OCI-LY1 (cell line): ENCODE results near the gene LAYN.

Experiments
- H2AFZ ChIP-seq: fragments of 200-600 bp; sonication (generic), shearing (Covaris generic); 2 replicates; pipeline ENCODE4 v1.6.0; 2014; ENCODE audit warnings: antibody characterized with exemption, mild to moderate bottlenecking, low read length
- H3F3A ChIP-seq: fragments of 200-600 bp; sonication (generic), shearing (Covaris generic); 2 replicates; pipeline ENCODE4 v1.6.0; 2014; ENCODE audit warnings: mild to moderate bottlenecking, antibody characterized with exemption, low read length, moderate library complexity; ENCODE audit not compliant: insufficient read depth
- H3K27ac ChIP-seq: fragments of 200-600 bp; sonication (generic); 2 replicates; pipeline ENCODE4 v1.5.1; 2014; ENCODE audit warnings: low read length, mixed run types, mild to moderate bottlenecking, low read depth; ENCODE audit not compliant: poor library complexity, severe bottlenecking
- H3K27me3 ChIP-seq: fragments of 200-600 bp; sonication (generic); 2 replicates; pipeline ENCODE4 v1.6.0; 2014; ENCODE audit warnings: antibody characterized with exemption, mild to moderate bottlenecking, low read length, moderate library complexity; ENCODE audit not compliant: insufficient read depth
- H3K36me3 ChIP-seq: fragments of 200-600 bp; sonication (generic); 2 replicates; pipeline ENCODE4 v1.6.1; 2014; ENCODE audit warnings: mild to moderate bottlenecking, antibody characterized with exemption, low read length, moderate library complexity, mixed read lengths; ENCODE audit not compliant: insufficient read depth
- H3K4me1 ChIP-seq: fragments of 200-600 bp; sonication (generic); 2 replicates; pipeline ENCODE4 v1.5.1; 2014; ENCODE audit warnings: mild to moderate bottlenecking, low read length, moderate library complexity; ENCODE audit not compliant: insufficient read depth, severe bottlenecking
- H3K4me2 ChIP-seq: fragments of 200-600 bp; sonication (generic), shearing (Covaris generic); 2 replicates; pipeline ENCODE4 v1.6.1; 2014; ENCODE audit warnings: low read length
- H3K4me3 ChIP-seq: fragments of 200-600 bp; sonication (generic); 2 replicates; pipeline ENCODE4 v1.5.1; 2014; ENCODE audit warnings: low read length, low read depth, mild to moderate bottlenecking, mixed read lengths; ENCODE audit not compliant: poor library complexity, severe bottlenecking
- H3K79me2 ChIP-seq: fragments of 200-600 bp; shearing (Covaris generic); 2 replicates; pipeline ENCODE4 v1.6.1; 2016; ENCODE audit warnings: mixed run types, low read length, mixed read lengths; ENCODE audit not compliant: insufficient read depth
- H3K9ac ChIP-seq: fragments of 200-600 bp; sonication (generic), shearing (Covaris generic); 2 replicates; pipeline ENCODE4 v1.6.1; 2014; ENCODE audit warnings: mild to moderate bottlenecking, low read length, mixed read lengths
- H3K9me2 ChIP-seq: fragments of 200-600 bp; sonication (generic), shearing (Covaris generic); 2 replicates; pipeline ENCODE4 v1.6.1; 2014; ENCODE audit warnings: low read depth, mild to moderate bottlenecking, low read length, mixed read lengths
- H3K9me3 ChIP-seq: fragments of 200-600 bp; shearing (Covaris generic); 2 replicates; pipeline ENCODE4 v1.6.1; 2014; ENCODE audit warnings: low read length, mixed read lengths
- H4K20me1 ChIP-seq: fragments of 200-600 bp; sonication (generic), shearing (Covaris generic); 2 replicates; pipeline ENCODE4 v1.6.0; 2016; ENCODE audit warnings: mild to moderate bottlenecking, low read length; ENCODE audit not compliant: insufficient read depth
- EZH2 ChIP-seq: fragments of 200-600 bp; sonication (generic), shearing (Covaris generic); IDR thresholded peaks from 2 replicates; pipeline ENCODE4 v1.8.0; 2017; ENCODE audit warnings: borderline replicate concordance, mixed run types, mild to moderate bottlenecking, antibody characterized with exemption, low read length, moderate library complexity, mixed read lengths
- TF ChIP-seq, protein P1 (sequence below): fragments of 200-600 bp; sonication (generic), shearing (Covaris generic); IDR thresholded peaks from 2 replicates; pipeline ENCODE4 v1.5.1; 2017; ENCODE audit warnings: mild to moderate bottlenecking, antibody characterized with exemption, low read length, moderate library complexity, mixed read lengths

The LAYN gene

DNA sequence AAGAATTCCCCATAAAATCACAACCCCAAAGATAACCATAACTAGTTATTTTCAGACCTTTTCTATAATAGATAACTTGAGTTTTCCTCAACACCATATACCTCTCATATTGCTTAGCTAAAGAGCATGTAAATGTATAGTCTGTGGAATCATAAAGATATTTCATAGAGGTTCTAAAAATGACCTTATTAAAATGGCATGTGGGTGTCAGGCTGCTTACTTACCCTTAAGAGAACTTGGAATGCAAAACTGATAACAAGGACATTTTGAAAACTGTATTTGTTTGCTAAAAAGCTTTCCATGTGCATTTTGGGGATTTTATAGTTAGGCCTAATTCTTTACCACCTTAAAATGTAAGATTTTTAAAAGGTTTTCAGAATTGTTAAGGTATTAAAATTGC is 66.5 kb downstream of the LAYN start:
- H3F3A ChIP-seq = peaks cover 7% of the 10 kb centered on the region; the same call in 1 of the 2 replicates
- no peaks in the 10 kb centered on the region for H3K36me3 ChIP-seq
- peaks cover 30% of the 10 kb centered on the region for H3K4me1 ChIP-seq
- TF ChIP-seq, protein P1, sequence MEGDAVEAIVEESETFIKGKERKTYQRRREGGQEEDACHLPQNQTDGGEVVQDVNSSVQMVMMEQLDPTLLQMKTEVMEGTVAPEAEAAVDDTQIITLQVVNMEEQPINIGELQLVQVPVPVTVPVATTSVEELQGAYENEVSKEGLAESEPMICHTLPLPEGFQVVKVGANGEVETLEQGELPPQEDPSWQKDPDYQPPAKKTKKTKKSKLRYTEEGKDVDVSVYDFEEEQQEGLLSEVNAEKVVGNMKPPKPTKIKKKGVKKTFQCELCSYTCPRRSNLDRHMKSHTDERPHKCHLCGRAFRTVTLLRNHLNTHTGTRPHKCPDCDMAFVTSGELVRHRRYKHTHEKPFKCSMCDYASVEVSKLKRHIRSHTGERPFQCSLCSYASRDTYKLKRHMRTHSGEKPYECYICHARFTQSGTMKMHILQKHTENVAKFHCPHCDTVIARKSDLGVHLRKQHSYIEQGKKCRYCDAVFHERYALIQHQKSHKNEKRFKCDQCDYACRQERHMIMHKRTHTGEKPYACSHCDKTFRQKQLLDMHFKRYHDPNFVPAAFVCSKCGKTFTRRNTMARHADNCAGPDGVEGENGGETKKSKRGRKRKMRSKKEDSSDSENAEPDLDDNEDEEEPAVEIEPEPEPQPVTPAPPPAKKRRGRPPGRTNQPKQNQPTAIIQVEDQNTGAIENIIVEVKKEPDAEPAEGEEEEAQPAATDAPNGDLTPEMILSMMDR = no peak
- TF ChIP-seq EZH2 = no peak
- H3K79me2 ChIP-seq = peaks cover 61% of the 10 kb centered on the region
- H2AFZ ChIP-seq = no peak overlapping the region
- no peaks in the 10 kb centered on the region for H4K20me1 ChIP-seq
- H3K9me2 ChIP-seq = no peaks in the 10 kb centered on the region
- H3K27ac ChIP-seq = no peak overlapping the region
- no peak overlapping the region for H3K4me3 ChIP-seq
- H3K4me2 ChIP-seq = no peak overlapping the region
- H3K27me3 ChIP-seq = no peaks in the 10 kb centered on the region
- no peak overlapping the region for H3K9ac ChIP-seq
- H3K9me3 ChIP-seq = no peaks in the 10 kb centered on the region

DNA sequence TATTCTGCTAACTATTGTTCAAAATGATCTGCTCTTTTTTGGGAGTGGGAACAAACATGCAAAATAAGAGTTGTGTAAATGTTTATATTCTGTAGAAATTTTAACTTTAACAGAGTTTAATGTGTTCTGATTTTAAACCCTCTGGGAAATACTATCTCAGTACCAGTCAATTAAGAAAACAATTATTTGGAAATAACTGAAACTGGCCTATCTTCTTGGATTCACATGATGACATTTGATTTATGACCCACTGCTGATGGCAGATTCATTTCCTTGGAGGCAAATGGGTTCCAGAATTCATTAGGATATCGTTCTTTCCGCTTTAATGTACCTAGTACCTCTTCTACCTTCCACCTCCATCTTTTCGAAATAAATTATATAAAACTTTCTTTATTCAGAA is 67.2 kb downstream of the LAYN start:
- Histone ChIP-seq H3K9ac (no peak overlapping the region), H3K4me1 (peaks cover 30% of the 10 kb centered on the region), H3K4me3 (no peak overlapping the region), H3K27me3 (no peaks in the 10 kb centered on the region), H3K9me2 (no peaks in the 10 kb centered on the region), H3K4me2 (no peak overlapping the region), H2AFZ (no peak overlapping the region), H3F3A (peaks cover 7% of the 10 kb centered on the region; the same call in 1 of the 2 replicates), H3K36me3 (no peaks in the 10 kb centered on the region), H3K27ac (no peak overlapping the region), H3K9me3 (no peaks in the 10 kb centered on the region), H3K79me2 (peaks cover 61% of the 10 kb centered on the region), H4K20me1 (no peaks in the 10 kb centered on the region)
- TF ChIP-seq, protein P1 = no peak
- TF ChIP-seq EZH2 = no peak
